GDM1 (cell line): ENCODE data around the gene SPI1.
"Not testable (repeated sequence)": the region's sequence is repeated elsewhere in the genome, so short reads cannot be mapped to it uniquely, and the experiment has no call there.

Source experiments
- DNase-seq: peaks from one replicate; lab custom pipeline; 2025; lab: John Stamatoyannopoulos, UW

The SPI1 gene

GRCh38 chr11:47324520-47324919, 53.8 kb downstream of the SPI1 start:
- DNase-seq = no peak

GRCh38 chr11:47318166-47318565, 60.2 kb downstream of the SPI1 start:
- no peak for DNase-seq

- DNase-seq = no peak
Measured at GRCh38 chr11:47317064-47317828, 61.1 kb downstream of the SPI1 start.

GRCh38 chr11:47316501-47316900, 61.8 kb downstream of the SPI1 start:
- not testable (repeated sequence) for DNase-seq

GRCh38 chr11:47314992-47315391, 63.4 kb downstream of the SPI1 start:
- DNase-seq = no peak

GRCh38 chr11:47308050-47308823, 70.1 kb downstream of the SPI1 start:
- DNase-seq = no peak

GRCh38 chr11:47306484-47306844, 71.9 kb downstream of the SPI1 start:
- no peak for DNase-seq

GRCh38 chr11:47305734-47306483, 72.4 kb downstream of the SPI1 start:
- no peak for DNase-seq
